ENCODE measurements around the gene PAX3. TPM values are rescaled to one million over a fixed set of nuclear protein-coding genes. Genes with fewer than 3 reads are reported as not detected.

The PAX3 gene
- total RNA-seq, 4 donors from 2014 or later, result 2.7 to 7.0 (median 5.2) TPM

- WGBS, 2 donors, result 26 to 48% methylated on average over 4 of the region's 4 CpGs
- intact Hi-C loops (cut with DNase I; ENCODE audit: low total_unique reads), result no loop called here
- H3K4me3 ChIP-seq (ENCODE audit: low read depth, poor library complexity, severe bottlenecking), result no peak overlapping the region
- no peak for TF ChIP-seq POLR2A (IDR thresholded peaks at IDR 0.05)
- TF ChIP-seq CTCF (IDR thresholded peaks at IDR 0.05), result no peak
- no peak for DNase-seq (ENCODE audit: low spot score in 2 of 2)
These were observed 7.3 kb downstream of the PAX3 start for GRCh38 chr2:222291485-222291841.

GRCh38 chr2:222290736-222291484 lies 7.9 kb downstream of the PAX3 start:
- intact Hi-C loops (cut with DNase I; ENCODE audit: low total_unique reads), result no loop called here
- no peak for DNase-seq (ENCODE audit: low spot score in 2 of 2)
- H3K4me3 ChIP-seq (ENCODE audit: low read depth, poor library complexity, severe bottlenecking), result no peak overlapping the region
- 4 to 10% methylated on average over 36 to 43 of the region's 45 CpGs for WGBS, 2 donors
- TF ChIP-seq CTCF (IDR thresholded peaks at IDR 0.05) (no peak), POLR2A (IDR thresholded peaks at IDR 0.05) (no peak)

GRCh38 chr2:222290401-222290735 lies 8.4 kb downstream of the PAX3 start:
- intact Hi-C loops (cut with DNase I; ENCODE audit: low total_unique reads), result no loop called here
- no peak for TF ChIP-seq CTCF (IDR thresholded peaks at IDR 0.05)
- no peak for TF ChIP-seq POLR2A (IDR thresholded peaks at IDR 0.05)
- 23 to 30% methylated on average over 7 of the region's 7 CpGs for WGBS, 2 donors
- no peak overlapping the region for H3K4me3 ChIP-seq (ENCODE audit: low read depth, poor library complexity, severe bottlenecking)
- DNase-seq (ENCODE audit: low spot score in 2 of 2), result no peak

- TF ChIP-seq POLR2A (IDR thresholded peaks at IDR 0.05), result no peak
- TF ChIP-seq CTCF (IDR thresholded peaks at IDR 0.05), result no peak
- DNase-seq (ENCODE audit: low spot score in 2 of 2), result no peak
- intact Hi-C loops (cut with DNase I; ENCODE audit: low total_unique reads), result no loop called here
- 20 to 22% methylated on average over 30 of the region's 30 CpGs for WGBS, 2 donors
- no peak overlapping the region for H3K4me3 ChIP-seq (ENCODE audit: low read depth, poor library complexity, severe bottlenecking)
These were observed 9.3 kb downstream of the PAX3 start for GRCh38 chr2:222289278-222290160.

GRCh38 chr2:222288590-222289277 lies 10.1 kb downstream of the PAX3 start:
- TF ChIP-seq POLR2A (IDR thresholded peaks at IDR 0.05) (no peak), CTCF (IDR thresholded peaks at IDR 0.05) (no peak)
- DNase-seq (ENCODE audit: low spot score in 2 of 2), result no peak
- 17 to 25% methylated on average over 8 of the region's 8 CpGs for WGBS, 2 donors
- intact Hi-C loops (cut with DNase I; ENCODE audit: low total_unique reads), result no loop called here
- no peak overlapping the region for H3K4me3 ChIP-seq (ENCODE audit: low read depth, poor library complexity, severe bottlenecking)

All from lower leg skin (tissue), 4 donors.